Parathyroid adenoma (tissue), 2 donors: Measurements from ENCODE around the gene KRT86.

ENCODE experiments used
- H2AFZ ChIP-seq: fragments of 300-600 bp; sonication (generic); one replicate; pipeline ENCODE4 v1.7.0; 2017; ENCODE audit warnings: antibody characterized with exemption, mild to moderate bottlenecking
- H3K27ac ChIP-seq: fragments of 300-600 bp; sonication (generic); one replicate; pipeline ENCODE4 v1.7.0; 2017
- H3K27me3 ChIP-seq: fragments of 300-600 bp; sonication (generic); one replicate; pipeline ENCODE4 v1.7.0; 2017; ENCODE audit warnings: low read length; ENCODE audit not compliant: control insufficient read depth, insufficient read depth
- H3K36me3 ChIP-seq: fragments of 300-600 bp; sonication (generic); one replicate; pipeline ENCODE4 v1.7.0; 2017; ENCODE audit warnings: low read length; ENCODE audit not compliant: control insufficient read depth, insufficient read depth
- H3K4me1 ChIP-seq: fragments of 300-600 bp; sonication (generic); one replicate; pipeline ENCODE4 v1.7.0; 2017; ENCODE audit warnings: control low read depth
- H3K4me2 ChIP-seq: fragments of 300-600 bp; sonication (generic); one replicate; pipeline ENCODE4 v1.7.0; 2017; ENCODE audit warnings: low read length
- H3K4me3 ChIP-seq: fragments of 300-600 bp; sonication (generic); one replicate; pipeline ENCODE4 v1.7.0; 2017; ENCODE audit warnings: low read depth, low read length
- H3K79me2 ChIP-seq: fragments of 300-600 bp; sonication (generic); one replicate; pipeline ENCODE4 v1.7.0; 2017; ENCODE audit warnings: control low read depth
- H3K9ac ChIP-seq: fragments of 300-600 bp; sonication (generic); one replicate; pipeline ENCODE4 v1.7.0; 2017; ENCODE audit warnings: mild to moderate bottlenecking
- H3K9me3 ChIP-seq: fragments of 300-600 bp; sonication (generic); one replicate; pipeline ENCODE4 v1.7.0; 2017; ENCODE audit warnings: low read length; ENCODE audit not compliant: control insufficient read depth
- CTCF ChIP-seq: fragments of 300-600 bp; sonication (generic); IDR thresholded peaks from one replicate; pipeline ENCODE4 v1.7.0; 2017; ENCODE audit warnings: antibody characterized with exemption, mild to moderate bottlenecking
- donor health status: primary hyperparathyroidism.

Gene KRT86

GRCh38 chr12:52332381-52332780 is 57.9 kb downstream of the KRT86 start:
- no peak for TF ChIP-seq CTCF

GRCh38 chr12:52333321-52333720 is 58.9 kb downstream of the KRT86 start:
- no peaks in the 10 kb centered on the region for H3K27me3 ChIP-seq
- peaks cover 20% of the 10 kb centered on the region for H3K4me1 ChIP-seq
- H3K79me2 ChIP-seq, result no peaks in the 10 kb centered on the region
- H3K36me3 ChIP-seq, result no peaks in the 10 kb centered on the region
- H3K4me2 ChIP-seq, result peak overlapping the region; percentile 45
- no peak overlapping the region for H2AFZ ChIP-seq
- no peak overlapping the region for H3K4me3 ChIP-seq
- no peak overlapping the region for H3K9ac ChIP-seq
- TF ChIP-seq CTCF, result no peak
- H3K9me3 ChIP-seq, result no peaks in the 10 kb centered on the region
- no peak overlapping the region for H3K27ac ChIP-seq

More at GRCh38 chr12:52332381-52332780, 57.9 kb downstream of the KRT86 start:
- Histone ChIP-seq H3K36me3 (no peaks in the 10 kb centered on the region), H3K9ac (no peak overlapping the region), H3K9me3 (no peaks in the 10 kb centered on the region), H3K79me2 (no peaks in the 10 kb centered on the region), H2AFZ (no peak overlapping the region), H3K27me3 (no peaks in the 10 kb centered on the region), H3K4me1 (peaks cover 20% of the 10 kb centered on the region), H3K27ac (no peak overlapping the region), H3K4me3 (no peak overlapping the region), H3K4me2 (no peak overlapping the region)

- no peak for TF ChIP-seq CTCF
- no peak overlapping the region for H3K4me3 ChIP-seq
- no peaks in the 10 kb centered on the region for H3K79me2 ChIP-seq
- H3K27me3 ChIP-seq, result no peaks in the 10 kb centered on the region
- H3K4me2 ChIP-seq, result no peak overlapping the region
- H3K4me1 ChIP-seq, result peaks cover 20% of the 10 kb centered on the region
- H3K27ac ChIP-seq, result no peak overlapping the region
- H2AFZ ChIP-seq, result no peak overlapping the region
- no peaks in the 10 kb centered on the region for H3K36me3 ChIP-seq
- no peaks in the 10 kb centered on the region for H3K9me3 ChIP-seq
- no peak overlapping the region for H3K9ac ChIP-seq
Observed at GRCh38 chr12:52334185-52334584, 59.7 kb downstream of the KRT86 start.

GRCh38 chr12:52335598-52336262 is 61.3 kb downstream of the KRT86 start:
- no peak for TF ChIP-seq CTCF
- Histone ChIP-seq H3K27ac (no peak overlapping the region), H3K4me1 (peaks cover 20% of the 10 kb centered on the region), H3K27me3 (no peaks in the 10 kb centered on the region), H3K4me3 (no peak overlapping the region), H3K9me3 (no peaks in the 10 kb centered on the region), H3K79me2 (no peaks in the 10 kb centered on the region), H3K36me3 (no peaks in the 10 kb centered on the region), H2AFZ (no peak overlapping the region), H3K9ac (no peak overlapping the region), H3K4me2 (no peak overlapping the region)

GRCh38 chr12:52336641-52337040 is 62.2 kb downstream of the KRT86 start:
- Histone ChIP-seq H3K9me3 (no peaks in the 10 kb centered on the region), H3K4me3 (no peak overlapping the region), H3K27ac (no peak overlapping the region), H3K79me2 (no peaks in the 10 kb centered on the region), H3K27me3 (no peaks in the 10 kb centered on the region), H3K4me1 (peaks cover 19% of the 10 kb centered on the region), H2AFZ (no peak overlapping the region), H3K9ac (no peak overlapping the region), H3K36me3 (no peaks in the 10 kb centered on the region), H3K4me2 (no peak overlapping the region)
- TF ChIP-seq CTCF, result no peak
